DMS153 (cell line): ENCODE data around the gene ACSS1.

Experiments used
- DNase-seq: peaks from one replicate; lab custom pipeline; 2025; lab: John Stamatoyannopoulos, UW

ACSS1 gene

DNA sequence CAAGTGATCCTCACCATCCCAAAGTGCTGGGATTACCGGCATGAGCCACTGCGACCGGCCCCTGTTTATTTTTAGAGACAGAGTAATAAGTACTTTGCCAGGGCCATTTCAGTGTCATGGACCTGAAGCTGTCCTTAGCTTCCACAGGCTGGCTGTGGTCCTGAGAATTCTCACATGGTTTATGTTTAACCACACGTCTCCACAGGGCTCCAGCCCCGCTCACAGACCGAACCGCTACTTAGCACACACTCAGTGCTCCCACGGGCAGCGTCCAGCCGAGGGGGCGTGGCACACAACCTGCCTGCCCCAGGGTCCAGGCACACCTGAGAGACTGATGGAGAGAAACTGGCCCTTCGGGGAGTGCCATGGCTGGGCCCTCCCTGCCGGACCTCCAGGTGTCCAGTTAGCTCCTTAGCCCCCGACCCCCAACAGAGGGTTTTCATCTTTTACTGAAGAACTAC is 11.7 kb downstream of the ACSS1 start:
- no peak for DNase-seq

DNA sequence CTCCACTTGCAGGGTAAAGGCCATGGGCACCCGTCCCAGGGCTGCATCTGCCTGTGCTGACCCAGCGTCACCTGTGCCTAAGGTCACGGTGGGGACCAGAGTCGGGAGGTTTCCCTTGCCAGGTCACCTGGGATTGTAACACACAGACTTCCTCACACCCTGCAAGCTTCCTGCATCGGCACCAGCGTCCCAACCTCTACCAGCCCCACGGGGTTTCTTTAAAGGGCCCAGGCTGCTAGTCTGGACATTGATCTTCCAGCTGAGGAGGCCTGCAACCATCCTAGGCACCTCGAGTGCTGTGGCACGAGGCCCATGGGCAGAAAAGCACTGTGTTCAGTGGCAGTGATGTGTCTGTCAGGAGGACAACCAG is 12.6 kb downstream of the ACSS1 start:
- no peak for DNase-seq

GRCh38 chr20:25044660-25045342 is 13.1 kb downstream of the ACSS1 start:
- DNase-seq = no peak

DNA sequence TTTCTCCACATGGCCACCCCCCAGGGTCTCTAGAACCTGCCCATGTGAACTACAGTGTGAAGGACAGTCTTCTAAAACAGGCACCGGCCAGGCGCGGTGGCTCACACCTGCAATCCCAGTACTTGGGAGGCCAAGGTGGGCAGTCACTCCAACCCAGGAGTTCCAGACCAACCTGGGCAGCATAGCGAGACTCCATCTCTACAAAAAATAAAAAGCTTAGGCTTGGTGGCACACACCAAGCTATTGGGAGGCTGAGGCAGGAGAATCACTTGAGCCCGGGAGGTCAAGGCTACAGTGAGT is 13.7 kb downstream of the ACSS1 start:
- no peak for DNase-seq

GRCh38 chr20:25043499-25044260 is 14.3 kb downstream of the ACSS1 start:
- no peak for DNase-seq

GRCh38 chr20:25042531-25043498 is 15.1 kb downstream of the ACSS1 start:
- peak; percentile 13 for DNase-seq

DNA sequence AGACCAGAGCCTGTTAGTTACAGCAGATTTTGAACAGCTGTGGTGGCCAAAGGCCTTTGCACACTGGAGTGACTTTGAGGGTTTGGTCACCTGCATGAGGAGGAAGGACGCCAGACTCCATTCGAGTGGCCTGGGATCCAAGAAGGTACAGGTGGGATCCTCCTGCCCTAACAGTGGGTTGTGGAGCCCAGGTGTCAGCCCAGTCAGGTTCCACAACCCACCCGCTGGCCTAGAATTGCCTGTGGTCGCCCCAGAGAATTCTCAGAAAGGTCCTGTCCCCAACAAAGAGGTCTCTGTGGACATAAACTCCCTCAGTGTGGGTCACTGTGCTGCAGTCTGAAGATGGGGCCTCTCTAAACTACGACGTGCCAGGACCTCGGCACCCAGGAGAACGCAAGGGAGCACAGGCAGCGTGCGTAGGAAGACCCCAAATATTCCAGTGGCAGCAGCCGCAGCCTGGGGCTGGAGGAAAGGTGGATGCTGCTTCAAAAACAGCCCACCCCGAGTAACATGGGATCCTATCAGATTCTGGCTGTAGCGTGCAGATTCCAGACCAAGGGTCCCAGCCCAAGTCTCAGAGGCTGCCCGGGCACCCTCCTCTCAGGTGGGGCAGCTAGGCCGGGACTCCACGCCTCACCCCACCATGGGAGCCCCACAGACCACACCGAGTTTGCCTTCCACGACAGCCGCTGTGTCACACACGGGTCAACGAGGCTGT is 16.0 kb downstream of the ACSS1 start:
- DNase-seq = no peak

GRCh38 chr20:25040438-25040831 is 17.5 kb downstream of the ACSS1 start:
- no peak for DNase-seq

GRCh38 chr20:25039697-25040437 is 18.1 kb downstream of the ACSS1 start:
- no peak for DNase-seq

DNA sequence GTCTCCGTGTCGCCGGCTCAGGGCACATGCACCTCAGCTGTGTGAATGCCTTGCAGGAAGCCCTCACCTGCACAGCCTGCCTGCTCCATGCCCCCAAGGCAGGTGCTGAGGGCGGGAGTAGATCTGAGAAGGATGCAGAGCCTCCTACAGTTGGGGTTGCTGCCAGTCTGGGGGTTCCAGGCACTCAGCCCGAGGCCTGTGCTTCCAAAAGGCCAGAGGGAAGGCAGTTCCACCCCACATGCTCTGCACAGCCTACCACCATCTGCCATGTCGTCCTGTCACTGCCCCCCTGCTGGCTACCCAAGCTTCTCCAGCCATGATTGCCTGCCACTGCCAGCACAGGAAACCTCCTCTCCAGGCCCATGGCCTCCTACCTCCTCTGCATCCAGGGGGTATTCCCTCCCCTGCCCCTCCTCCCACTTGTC is 19.3 kb downstream of the ACSS1 start:
- DNase-seq = no peak

- DNase-seq = no peak
Measured at GRCh38 chr20:25038103-25038410, 19.9 kb downstream of the ACSS1 start.

DNA sequence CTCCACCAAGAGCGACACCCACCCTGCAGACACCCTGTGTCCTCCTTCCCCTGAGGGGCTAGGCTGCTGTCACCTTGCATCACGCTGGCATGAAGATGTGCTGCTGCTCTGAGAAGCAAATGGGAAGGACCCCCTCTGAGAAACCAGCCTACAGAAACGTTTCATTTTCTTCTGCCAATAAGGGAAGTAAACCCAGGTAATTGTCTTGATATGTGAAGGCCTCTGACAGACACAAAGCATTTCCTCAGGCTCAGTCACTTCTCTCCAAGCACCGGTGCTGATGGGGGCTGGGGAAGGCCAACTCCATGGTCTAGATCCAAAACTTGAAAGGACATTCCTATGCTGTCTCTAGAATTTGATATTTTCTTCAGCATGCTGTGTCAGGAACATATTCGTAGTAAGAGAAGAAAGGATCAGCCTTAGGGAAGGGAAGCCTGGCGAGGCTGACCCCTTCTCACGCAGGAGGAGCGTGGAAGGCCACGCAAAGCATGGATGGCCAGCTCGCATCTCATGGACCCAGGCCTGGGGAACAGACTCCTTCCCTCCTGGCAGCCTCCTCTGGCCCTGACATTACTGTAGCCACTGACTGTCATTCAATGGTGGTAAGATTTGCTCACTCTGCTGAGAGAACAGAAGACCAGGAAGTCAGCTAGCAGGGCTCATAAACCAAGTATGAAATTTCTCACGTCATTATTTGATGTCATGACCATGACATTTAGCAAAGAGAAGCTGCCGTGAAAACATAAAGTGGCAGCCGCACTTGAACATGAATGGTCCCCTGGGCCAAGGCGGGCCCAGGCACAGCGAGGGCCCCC is 20.4 kb downstream of the ACSS1 start:
- peak; percentile 51 for DNase-seq

DNA sequence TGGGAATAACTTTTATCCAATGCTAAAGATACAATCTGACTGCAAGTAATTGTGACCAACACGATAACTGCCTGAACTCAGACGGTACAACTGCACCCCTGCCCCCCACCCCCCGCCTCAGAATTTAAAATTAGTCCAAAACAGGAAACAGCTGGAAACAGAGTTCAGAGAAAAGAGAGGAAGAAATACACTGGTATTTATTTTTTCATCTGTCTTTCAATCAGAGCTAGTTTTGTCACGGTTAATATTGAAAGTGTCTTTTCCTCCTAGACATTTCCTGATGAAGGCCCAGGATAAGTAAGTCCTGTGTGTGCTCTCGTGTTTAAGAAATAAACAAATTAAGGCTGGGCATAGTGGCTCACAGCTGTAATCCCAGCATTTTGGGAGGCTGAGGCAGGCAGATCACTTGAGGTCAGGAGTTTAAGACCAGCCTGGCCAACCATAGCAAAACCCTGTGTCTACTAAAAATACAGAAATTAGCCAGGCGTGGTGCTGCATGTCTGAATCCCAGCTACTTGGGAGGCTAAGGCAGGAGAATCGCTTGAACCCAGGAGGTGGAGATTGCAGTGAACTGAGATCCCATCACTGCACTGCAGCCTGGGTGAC is 21.5 kb downstream of the ACSS1 start:
- no peak for DNase-seq

DNA sequence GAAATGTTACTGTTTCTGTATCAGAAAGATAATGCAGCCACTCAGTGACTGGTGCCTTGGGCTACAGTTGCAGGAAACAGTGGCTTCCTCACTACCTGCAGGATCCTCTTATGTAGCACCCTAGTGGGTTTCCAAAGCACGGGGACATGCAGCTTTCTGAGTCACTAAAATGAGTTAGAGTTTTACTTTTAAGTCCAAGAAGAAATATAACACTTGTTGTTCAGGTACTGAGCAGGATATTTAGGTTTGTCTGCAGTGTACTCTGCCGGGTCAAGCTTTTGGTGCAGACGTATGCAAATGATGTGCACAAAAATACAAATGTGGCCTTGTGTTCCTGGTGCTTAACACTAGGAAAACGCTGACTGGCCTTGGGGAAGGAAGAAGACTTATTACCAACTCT is 22.0 kb downstream of the ACSS1 start:
- no peak for DNase-seq

- DNase-seq = no peak
Measured at GRCh38 chr20:25033924-25034300, 24.0 kb downstream of the ACSS1 start.

DNA sequence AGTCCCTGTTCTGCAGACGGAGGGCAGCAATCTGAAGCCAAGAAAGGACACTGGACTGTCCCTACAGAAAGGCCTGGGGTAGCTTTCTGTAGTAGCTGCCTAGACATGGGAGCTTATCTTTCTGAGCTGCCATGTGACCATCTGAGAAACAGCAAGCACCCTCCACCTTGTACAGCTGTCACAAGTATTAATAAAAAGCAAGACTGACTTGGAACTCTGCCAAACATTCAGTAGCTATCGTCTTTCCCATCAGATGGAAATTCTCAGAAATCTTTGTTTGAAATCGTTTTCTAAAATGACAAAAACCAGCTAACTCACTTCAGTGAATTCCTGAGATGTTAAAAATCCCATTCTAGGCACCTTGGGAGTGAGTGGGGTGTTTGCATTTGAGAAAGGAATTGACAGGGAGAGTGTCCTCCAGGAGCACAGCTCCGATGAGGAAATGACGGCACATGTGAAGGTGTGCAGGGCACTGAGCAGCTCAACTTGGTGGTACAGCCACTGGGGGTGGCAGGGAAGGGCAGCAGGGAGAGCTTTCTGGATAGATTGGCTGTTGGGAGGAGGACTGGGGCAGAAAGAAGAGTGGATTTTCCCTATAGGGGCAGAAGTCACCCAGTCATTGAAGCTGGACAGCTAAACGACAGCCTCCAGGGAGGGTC is 24.5 kb downstream of the ACSS1 start:
- DNase-seq = no peak

DNA sequence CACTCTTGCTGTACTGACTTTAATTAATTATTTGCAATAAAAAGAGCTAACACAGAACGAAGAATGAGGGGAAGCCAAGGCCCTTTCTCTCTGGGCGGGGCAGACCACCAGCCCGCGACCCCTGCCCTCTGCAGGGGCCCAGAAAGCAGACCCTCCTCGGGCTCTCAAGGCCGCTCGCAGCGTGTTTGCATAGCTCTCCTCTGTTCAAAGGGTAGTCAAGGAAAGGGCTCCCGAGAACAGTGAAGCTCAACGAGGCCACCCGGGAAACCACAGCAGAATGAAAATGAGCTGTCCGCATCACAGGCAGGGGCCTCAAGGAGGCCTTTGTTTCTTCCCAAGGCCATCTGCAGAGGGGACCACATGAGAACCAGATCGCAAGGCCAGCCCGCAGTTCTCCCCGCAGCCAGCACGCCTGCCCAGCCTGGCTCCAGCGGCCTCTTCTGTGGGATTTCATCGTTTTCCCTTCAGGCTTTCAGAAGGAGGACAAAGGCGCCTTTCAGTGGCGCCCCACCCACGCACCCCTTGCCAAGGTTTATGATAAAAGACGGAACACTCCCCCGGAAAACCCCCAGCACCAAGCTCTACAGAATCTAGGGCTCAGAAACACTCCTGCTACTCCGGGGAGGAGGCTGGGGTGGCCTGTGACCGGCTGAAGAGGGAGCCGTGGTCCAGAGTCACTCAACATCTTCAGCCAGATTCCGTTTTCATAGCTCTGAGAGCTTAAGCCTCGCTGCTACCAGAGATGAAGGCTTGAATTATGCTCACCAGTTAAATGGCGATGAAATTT is 25.3 kb downstream of the ACSS1 start:
- no peak for DNase-seq

DNA sequence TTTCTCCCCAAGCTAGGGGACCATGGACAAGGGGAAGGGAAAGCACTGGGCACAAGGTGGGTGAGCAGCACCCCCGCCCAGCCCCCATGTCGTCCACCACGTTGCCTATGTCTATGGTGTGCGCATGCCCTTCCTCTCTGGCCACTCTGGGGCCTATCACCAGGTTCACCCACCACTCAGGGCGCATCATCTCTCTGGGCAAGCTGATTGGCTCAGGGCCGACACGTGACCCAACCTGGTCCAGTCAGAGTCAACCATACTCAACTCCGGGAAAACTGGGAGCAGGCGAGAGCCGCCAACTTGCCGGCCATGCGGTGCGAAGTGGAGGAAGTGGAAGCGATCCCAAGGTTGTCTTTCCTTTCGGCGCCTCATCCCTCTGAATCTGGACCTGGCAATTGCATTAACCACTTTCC is 25.9 kb downstream of the ACSS1 start:
- no peak for DNase-seq

DNA sequence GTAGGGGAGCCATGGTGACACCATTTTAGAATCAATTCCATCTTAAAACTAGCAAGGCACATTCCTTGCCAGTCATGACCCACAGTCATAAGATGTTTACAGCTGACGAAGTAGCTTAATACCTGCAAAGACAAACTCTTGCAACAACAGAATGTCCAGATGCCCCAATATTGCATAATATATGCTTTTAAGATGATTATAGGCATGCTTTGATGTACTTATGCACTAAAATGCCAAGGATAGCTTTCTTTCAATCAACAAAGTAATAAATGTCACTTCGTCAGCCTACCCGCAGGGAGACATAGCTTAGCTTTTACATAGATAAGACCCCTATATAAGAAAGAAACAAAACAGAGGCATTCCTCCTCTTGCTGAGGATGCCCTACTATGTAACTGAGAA is 26.7 kb downstream of the ACSS1 start:
- DNase-seq = no peak
